Neural crest cell (in vitro differentiated cells): ENCODE measurements around the gene MFAP4. TPM values are rescaled to one million over a fixed set of nuclear protein-coding genes. Genes with fewer than 3 reads are reported as not detected.

Experiments
- DNase-seq: peaks from one replicate; pipeline ENCODE4 v3.0.0; 2021; ENCODE audit warnings: low read depth, mixed read lengths, low spot score
- H3K27ac Mint-ChIP-seq: one replicate; pipeline ENCODE4 v1.8.0; 2021; ENCODE audit warnings: mild to moderate bottlenecking, mixed read lengths; ENCODE audit not compliant: unreplicated experiment
- H3K27me3 Mint-ChIP-seq: 2 replicates; pipeline ENCODE4 v1.8.0; 2021; ENCODE audit warnings: low read depth, mild to moderate bottlenecking, mixed read lengths
- H3K36me3 Mint-ChIP-seq: 2 replicates; pipeline ENCODE4 v1.8.0; 2021; ENCODE audit warnings: low read depth, mild to moderate bottlenecking, mixed read lengths
- H3K4me1 Mint-ChIP-seq: 2 replicates; pipeline ENCODE4 v1.8.0; 2021; ENCODE audit warnings: mixed read lengths
- H3K4me3 Mint-ChIP-seq: one replicate; pipeline ENCODE4 v1.8.0; 2021; ENCODE audit warnings: mild to moderate bottlenecking, mixed read lengths
- H3K9me3 Mint-ChIP-seq: 2 replicates; pipeline ENCODE4 v1.8.0; 2021; ENCODE audit warnings: mixed read lengths
- CTCF ChIP-seq: fragments of 200-600 bp; sonication (generic); conservative IDR thresholded peaks from 2 replicates; pipeline ENCODE4 v1.5.0; 2021; ENCODE audit warnings: antibody characterized with exemption, mild to moderate bottlenecking
- total RNA-seq: library from RNA; stranded (reverse); gene quantifications from 2 replicates; pipeline ENCODE4 v1.2.1, GENCODE V29; 2021

The MFAP4 gene
- total RNA-seq, 1 donor from 2014 or later = 0.26 TPM

- Mint-ChIP-seq H3K4me1 (peaks cover 26% of the 10 kb centered on the region), H3K27me3 (no peaks in the 10 kb centered on the region), H3K4me3 (peak overlapping the region; percentile 15), H3K36me3 (peaks cover 9% of the 10 kb centered on the region), H3K9me3 (no peaks in the 10 kb centered on the region), H3K27ac (no peak overlapping the region)
- no peak for DNase-seq
- TF ChIP-seq CTCF = no peak
Observed at GRCh38 chr17:19382531-19383444, 4.2 kb downstream of the MFAP4 start.

- H3K36me3 Mint-ChIP-seq = peaks cover 9% of the 10 kb centered on the region
- H3K4me3 Mint-ChIP-seq = peak overlapping the region; percentile 15
- peaks cover 23% of the 10 kb centered on the region for H3K4me1 Mint-ChIP-seq
- H3K27ac Mint-ChIP-seq = no peak overlapping the region
- no peaks in the 10 kb centered on the region for H3K9me3 Mint-ChIP-seq
- no peak for TF ChIP-seq CTCF
- no peak for DNase-seq
- H3K27me3 Mint-ChIP-seq = no peaks in the 10 kb centered on the region
Observed at GRCh38 chr17:19381741-19382444, 5.1 kb downstream of the MFAP4 start.

- no peak for TF ChIP-seq CTCF
- peak overlapping the region; percentile 67 for H3K4me3 Mint-ChIP-seq
- H3K4me1 Mint-ChIP-seq = peaks cover 23% of the 10 kb centered on the region
- peaks cover 9% of the 10 kb centered on the region for H3K36me3 Mint-ChIP-seq
- no peaks in the 10 kb centered on the region for H3K27me3 Mint-ChIP-seq
- no peak overlapping the region for H3K27ac Mint-ChIP-seq
- DNase-seq = no peak
- H3K9me3 Mint-ChIP-seq = no peaks in the 10 kb centered on the region
Observed at GRCh38 chr17:19381361-19381740, 5.6 kb downstream of the MFAP4 start.

- H3K4me3 Mint-ChIP-seq = peak overlapping the region; percentile 67
- peaks cover 25% of the 10 kb centered on the region for H3K4me1 Mint-ChIP-seq
- H3K27me3 Mint-ChIP-seq = no peaks in the 10 kb centered on the region
- no peak overlapping the region for H3K27ac Mint-ChIP-seq
- H3K36me3 Mint-ChIP-seq = peaks cover 9% of the 10 kb centered on the region
- no peak for DNase-seq
- H3K9me3 Mint-ChIP-seq = no peaks in the 10 kb centered on the region
- TF ChIP-seq CTCF = no peak
Observed at GRCh38 chr17:19380481-19381301, 6.3 kb downstream of the MFAP4 start.

GRCh38 chr17:19379361-19380065 lies 7.5 kb downstream of the MFAP4 start:
- Mint-ChIP-seq H3K9me3 (no peaks in the 10 kb centered on the region), H3K4me1 (peaks cover 26% of the 10 kb centered on the region), H3K27ac (peak overlapping the region; percentile 60), H3K27me3 (no peaks in the 10 kb centered on the region), H3K4me3 (peak overlapping the region; percentile 95), H3K36me3 (peaks cover 8% of the 10 kb centered on the region)
- no peak for DNase-seq
- TF ChIP-seq CTCF = no peak
